ENCODE measurements around the gene SPINT3. TPM values are rescaled to one million over a fixed set of nuclear protein-coding genes. Genes with fewer than 3 reads are reported as not detected.
A peak's percentile ranks its signal among the peaks of the same experiment; 100 is the strongest.

Gene SPINT3
- total and polyA plus RNA-seq, 2 of the 8 experiments (the other 6 are each of a cell fraction or from before 2014, with no cell fraction given), result not detected

- H3K23ac ChIP-seq (ENCODE audit: insufficient read length), result no peak overlapping the region
- peaks cover 0 to 11% (median 0%) of the 10 kb centered on the region in 4 experiments; a peak in 2 of 7 replicates for H3K4me1 ChIP-seq (replicated peaks in 1 of 4; ENCODE audit: control insufficient read depth in 3 of 4, insufficient read depth in 4 of 4, low read length in 3 of 4)
- no peaks in the 10 kb centered on the region for H3K27me3 ChIP-seq (replicated peaks in 1 of 4; ENCODE audit: control insufficient read depth in 3 of 4, extremely low read depth in 1 of 4, insufficient read depth in 3 of 4, low read length in 3 of 4)
- ChIA-PET CTCF (ENCODE audit: partially characterized antibody) (interaction anchor here (1.0 to 6.2 kb wide), 10 partner anchors 11 to 287 kb away, joined by 3 to 68 read pairs (median 4); partner anchors contain the start of gene WFDC2), POLR2A (ENCODE audit: partially characterized antibody) (interaction anchor here (5.6 kb wide), 1 partner anchor 14 kb away, joined by 24 read pairs; the partner anchor contains the start of gene WFDC2)
- no peak overlapping the region; the same call in 1 of the 2 replicates for H4K8ac ChIP-seq (ENCODE audit: extremely low read depth, insufficient read depth, low read length)
- H3K4ac ChIP-seq (replicated peaks; ENCODE audit: insufficient read length, low read depth, low read length), result no peak overlapping the region
- no peaks in the 10 kb centered on the region for H3K9me3 ChIP-seq (ENCODE audit: insufficient read depth in 2 of 2, low read depth in 1 of 2, low read length in 1 of 2)
- no peak overlapping the region for H2BK15ac ChIP-seq (ENCODE audit: low read length)
- H3K27ac ChIP-seq (ENCODE audit: low read depth, low read length), result no peak overlapping the region
- WGBS, 2 experiments (ENCODE audit: extremely low coverage in 1 of 2, insufficient coverage in 1 of 2, insufficient read length in 1 of 2, insufficient replicate concordance in 2 of 2, low coverage in 1 of 2, low lambda C conversion rate in 2 of 2, missing lambda C conversion rate in 1 of 2), result 66% methylated on average over 6 of the region's 6 CpGs; no CpG with 5 or more reads in 1 of the 2 experiments
- no peak overlapping the region for H2BK120ac ChIP-seq (replicated peaks; ENCODE audit: low read depth, low read length)
- no peak overlapping the region for H3K18ac ChIP-seq (ENCODE audit: extremely low read depth, low read length)
- no peaks in the 10 kb centered on the region for H4K20me1 ChIP-seq (replicated peaks in 1 of 2; ENCODE audit: control insufficient read depth in 1 of 2, insufficient read depth in 2 of 2, low read length in 2 of 2)
- no peak overlapping the region for H3K56ac ChIP-seq (replicated peaks; ENCODE audit: insufficient read length, low read depth, low read length)
- H2BK12ac ChIP-seq (ENCODE audit: low read depth, low read length), result no peak overlapping the region
- no peak overlapping the region for H2BK5ac ChIP-seq (ENCODE audit: low read depth, low read length)
- 0 out of 2 replicates have a peak overlapping the region, but pooled peaks have one; percentile 14 for H2AFZ ChIP-seq (ENCODE audit: low read length)
- H3K14ac ChIP-seq (ENCODE audit: insufficient read length), result no peak overlapping the region
- FAIRE-seq (no peak), DNase-seq (ENCODE audit: low read depth in 1 of 2, low spot score in 2 of 2) (no peak)
- H2BK20ac ChIP-seq (ENCODE audit: low read length), result no peak overlapping the region
- H4K91ac ChIP-seq (replicated peaks; ENCODE audit: insufficient read length, low read length), result no peak overlapping the region
- H4K5ac ChIP-seq (ENCODE audit: insufficient read length, low read depth, low read length), result no peak overlapping the region
- no peak overlapping the region for H3K9ac ChIP-seq (replicated peaks in 1 of 4; ENCODE audit: extremely low read depth in 1 of 4, low read depth in 3 of 4, low read length in 3 of 4)
- no peak overlapping the region for H2AK5ac ChIP-seq (ENCODE audit: low read depth, low read length)
- 0 out of 4 replicates have a peak overlapping the region, but pooled peaks of 1 of the 2 experiments have one; percentile 15 for H3K4me2 ChIP-seq (ENCODE audit: insufficient read depth in 1 of 2, low read depth in 2 of 2, low read length in 2 of 2)
- H3K79me2 ChIP-seq (ENCODE audit: control insufficient read depth in 1 of 2, insufficient read depth in 2 of 2, low read length in 2 of 2), result no peaks in the 10 kb centered on the region
- H3K23me2 ChIP-seq (ENCODE audit: low read depth, low read length), result peaks cover 4% of the 10 kb centered on the region; the same call in 1 of the 2 replicates
- H3K79me1 ChIP-seq (ENCODE audit: low read depth, low read length), result no peaks in the 10 kb centered on the region; the same call in 1 of the 2 replicates
- TF ChIP-seq POU5F1 (IDR thresholded peaks at IDR 0.05; ENCODE audit: low read depth, low read length), result no peak
- peak; percentile 29; the same call in 1 of the 2 replicates for TF ChIP-seq E2F6 (IDR thresholded peaks at IDR 0.05)
- H3K36me3 ChIP-seq (ENCODE audit: control insufficient read depth in 2 of 4, insufficient read depth in 4 of 4, low read length in 3 of 4), result 0 out of 8 replicates have a peak, but pooled peaks cover 0 to 3% (median 0%) of the 10 kb centered on the region in 4 experiments
- no peak overlapping the region for H3K4me3 ChIP-seq (ENCODE audit: extremely low read depth in 1 of 4, insufficient read depth in 2 of 4, low read depth in 3 of 4, low read length in 4 of 4)
Observed at GRCh38 chr20:45484676-45485075, 30.7 kb downstream of the SPINT3 start.
